SU-DHL-6 (cell line): ENCODE data around the gene C8G.

ENCODE experiments used
- EZH2phosphoT487 ChIP-seq: fragments of 200-600 bp; sonication (generic), shearing (Covaris generic); conservative IDR thresholded peaks from 2 replicates; pipeline ENCODE4 v1.6.1; 2018; ENCODE audit warnings: mild to moderate bottlenecking, antibody characterized with exemption, low read length, moderate library complexity, mixed read lengths
- TF ChIP-seq, protein P1 (sequence below): fragments of 200-600 bp; sonication (generic); IDR thresholded peaks from one replicate; pipeline ENCODE4 v1.5.1; 2017; ENCODE audit warnings: antibody characterized with exemption, mild to moderate bottlenecking, low read length, moderate library complexity; ENCODE audit not compliant: insufficient read depth, poor library complexity, severe bottlenecking

DNA sequence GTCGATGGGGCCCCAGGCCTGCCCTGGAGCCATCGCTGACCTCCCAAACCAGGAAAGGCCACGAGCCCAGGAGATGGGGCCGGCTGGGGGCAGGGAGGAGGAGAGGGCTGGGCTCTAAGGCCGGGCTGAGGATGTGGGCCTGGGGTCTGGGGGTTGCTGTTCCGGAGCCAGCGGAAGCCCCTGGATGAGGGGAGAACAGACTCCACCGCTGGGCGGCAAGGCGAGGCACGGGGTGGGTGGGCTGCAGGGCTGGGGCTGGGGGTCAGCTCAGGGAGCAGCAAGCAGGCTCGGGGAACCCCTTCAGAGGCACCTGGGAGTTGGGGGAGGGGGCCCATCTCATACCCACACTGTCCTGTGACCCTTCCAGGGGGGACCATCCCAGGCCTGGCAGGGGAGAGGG, 18.7 kb downstream of the C8G start:
- TF ChIP-seq, protein P1, sequence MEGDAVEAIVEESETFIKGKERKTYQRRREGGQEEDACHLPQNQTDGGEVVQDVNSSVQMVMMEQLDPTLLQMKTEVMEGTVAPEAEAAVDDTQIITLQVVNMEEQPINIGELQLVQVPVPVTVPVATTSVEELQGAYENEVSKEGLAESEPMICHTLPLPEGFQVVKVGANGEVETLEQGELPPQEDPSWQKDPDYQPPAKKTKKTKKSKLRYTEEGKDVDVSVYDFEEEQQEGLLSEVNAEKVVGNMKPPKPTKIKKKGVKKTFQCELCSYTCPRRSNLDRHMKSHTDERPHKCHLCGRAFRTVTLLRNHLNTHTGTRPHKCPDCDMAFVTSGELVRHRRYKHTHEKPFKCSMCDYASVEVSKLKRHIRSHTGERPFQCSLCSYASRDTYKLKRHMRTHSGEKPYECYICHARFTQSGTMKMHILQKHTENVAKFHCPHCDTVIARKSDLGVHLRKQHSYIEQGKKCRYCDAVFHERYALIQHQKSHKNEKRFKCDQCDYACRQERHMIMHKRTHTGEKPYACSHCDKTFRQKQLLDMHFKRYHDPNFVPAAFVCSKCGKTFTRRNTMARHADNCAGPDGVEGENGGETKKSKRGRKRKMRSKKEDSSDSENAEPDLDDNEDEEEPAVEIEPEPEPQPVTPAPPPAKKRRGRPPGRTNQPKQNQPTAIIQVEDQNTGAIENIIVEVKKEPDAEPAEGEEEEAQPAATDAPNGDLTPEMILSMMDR, result no peak
- no peak for TF ChIP-seq EZH2phosphoT487
